GM18861 (cell line): Measurements from ENCODE around the gene PAMR1.

Experiments
- ATAC-seq: cut with Tn5 transposase; IDR thresholded peaks from one replicate; pipeline ENCODE4 v1.9.1; 2021; ENCODE audit not compliant: unreplicated experiment

Gene PAMR1

GRCh38 chr11:35407041-35407440, 118.4 kb downstream of the PAMR1 start:
- no peak for ATAC-seq

GRCh38 chr11:35404388-35404775, 121.0 kb downstream of the PAMR1 start:
- no peak for ATAC-seq

- no peak for ATAC-seq
These were observed 121.5 kb downstream of the PAMR1 start for GRCh38 chr11:35403765-35404387.

GRCh38 chr11:35402751-35403660, 122.4 kb downstream of the PAMR1 start:
- no peak for ATAC-seq

GRCh38 chr11:35398881-35399280, 126.5 kb downstream of the PAMR1 start:
- no peak for ATAC-seq

GRCh38 chr11:35394941-35395340, 130.5 kb downstream of the PAMR1 start:
- ATAC-seq: no peak

GRCh38 chr11:35393098-35393497, 132.3 kb downstream of the PAMR1 start:
- ATAC-seq: no peak

- ATAC-seq: no peak
These were observed 133.3 kb downstream of the PAMR1 start for GRCh38 chr11:35391922-35392688.

- peak; percentile 87 for ATAC-seq
These were observed 134.4 kb downstream of the PAMR1 start for GRCh38 chr11:35390737-35391682.

- ATAC-seq: no peak
These were observed 135.4 kb downstream of the PAMR1 start for GRCh38 chr11:35389897-35390465.

- no peak for ATAC-seq
These were observed 136.3 kb downstream of the PAMR1 start for GRCh38 chr11:35389112-35389511.

- no peak for ATAC-seq
These were observed 137.4 kb downstream of the PAMR1 start for GRCh38 chr11:35388061-35388460.

- ATAC-seq: no peak
These were observed 138.1 kb downstream of the PAMR1 start for GRCh38 chr11:35387111-35387982.

GRCh38 chr11:35383953-35384352, 141.5 kb downstream of the PAMR1 start:
- no peak for ATAC-seq
